Activated naive CD4-positive, alpha-beta T cell treated with anti-CD3 and anti-CD28 coated beads, Interleukin-2, amount 10 ng/mL, durations not matched to agents 7 days and 5 days (primary cell): ENCODE results near the gene PIGU.
"Not testable (repeated sequence)": the region's sequence is repeated elsewhere in the genome, so short reads cannot be mapped to it uniquely, and the experiment has no call there.

ENCODE experiments used
- CTCF ChIA-PET: fragments of 350-600 bp; sonication (Branson Sonifier 250); formaldehyde crosslinking; loops from one replicate; lab custom pipeline; 2021; ENCODE audit warnings: antibody characterized with exemption; lab: Charles Lee
- DNase-seq: peaks from one replicate; pipeline ENCODE4 v3.0.0-alpha.2; 2020
- H3K27ac Mint-ChIP-seq: one replicate; pipeline ENCODE4 v1.8.0; 2021; ENCODE audit warnings: mild to moderate bottlenecking, moderate library complexity, mixed read lengths
- H3K27me3 Mint-ChIP-seq: one replicate; pipeline ENCODE4 v1.8.0; 2021; ENCODE audit warnings: mild to moderate bottlenecking, mixed read lengths
- H3K36me3 Mint-ChIP-seq: one replicate; pipeline ENCODE4 v1.8.0; 2021; ENCODE audit warnings: mixed read lengths
- H3K4me1 Mint-ChIP-seq: one replicate; pipeline ENCODE4 v1.8.0; 2021; ENCODE audit warnings: mixed read lengths
- H3K4me3 Mint-ChIP-seq: one replicate; pipeline ENCODE4 v1.8.0; 2021; ENCODE audit warnings: mild to moderate bottlenecking, moderate library complexity, mixed read lengths
- H3K9me3 Mint-ChIP-seq: one replicate; pipeline ENCODE4 v1.8.0; 2021; ENCODE audit warnings: mixed read lengths

PIGU gene

DNA sequence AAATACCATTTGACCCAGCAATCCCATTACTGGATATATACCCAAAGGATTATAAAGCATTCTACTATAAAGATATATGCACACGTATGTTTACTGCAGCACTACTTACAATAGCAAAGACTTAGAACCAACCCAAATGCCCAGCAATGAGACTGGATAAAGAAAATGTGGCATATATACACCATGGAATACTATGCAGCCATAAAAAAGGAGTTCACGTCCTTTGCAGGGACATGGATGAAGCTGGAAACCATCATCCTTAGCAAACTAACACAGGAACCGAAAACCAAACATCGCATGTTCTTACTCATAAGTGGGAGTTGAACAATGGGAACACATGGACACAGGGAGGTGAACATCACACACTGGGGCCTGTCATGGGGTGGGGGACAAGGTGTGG, 64.9 kb downstream of the PIGU start:
- H3K27me3 Mint-ChIP-seq, CTCF ChIA-PET: not testable (repeated sequence)
- H3K36me3 Mint-ChIP-seq = peaks cover 34% of the 10 kb centered on the region

DNA sequence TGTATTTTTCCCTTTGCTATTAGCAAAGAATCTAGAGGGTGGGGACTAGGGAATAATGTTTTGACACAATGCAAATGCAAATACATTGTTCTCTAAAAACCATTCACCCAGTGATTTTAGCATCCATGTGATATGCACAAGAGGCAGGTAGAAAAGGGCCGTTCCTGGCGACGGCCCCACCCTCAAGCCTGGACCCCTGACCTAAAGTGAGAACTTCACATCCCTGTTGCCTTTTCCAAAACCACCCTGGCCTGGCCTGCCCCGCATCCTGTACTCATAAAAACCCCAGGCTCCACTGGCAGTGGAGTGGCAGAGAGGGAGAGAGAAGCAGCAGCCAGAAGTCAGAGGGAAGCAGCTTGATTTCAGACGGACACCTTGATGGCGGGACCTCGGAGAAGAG, 69.8 kb downstream of the PIGU start:
- CTCF ChIA-PET = no interaction called here
- DNase-seq = no peak
- H3K36me3 Mint-ChIP-seq = peaks cover 8% of the 10 kb centered on the region
- H3K27me3 Mint-ChIP-seq = no peaks in the 10 kb centered on the region
- no peak overlapping the region for H3K4me3 Mint-ChIP-seq
- no peaks in the 10 kb centered on the region for H3K4me1 Mint-ChIP-seq
- H3K27ac Mint-ChIP-seq = no peak overlapping the region
- peaks cover 1% of the 10 kb centered on the region for H3K9me3 Mint-ChIP-seq

More for the DNA sequence above, 64.9 kb downstream of the PIGU start:
- H3K4me3 Mint-ChIP-seq, H3K27ac Mint-ChIP-seq, H3K9me3 Mint-ChIP-seq, DNase-seq, H3K4me1 Mint-ChIP-seq: not testable (repeated sequence)

DNA sequence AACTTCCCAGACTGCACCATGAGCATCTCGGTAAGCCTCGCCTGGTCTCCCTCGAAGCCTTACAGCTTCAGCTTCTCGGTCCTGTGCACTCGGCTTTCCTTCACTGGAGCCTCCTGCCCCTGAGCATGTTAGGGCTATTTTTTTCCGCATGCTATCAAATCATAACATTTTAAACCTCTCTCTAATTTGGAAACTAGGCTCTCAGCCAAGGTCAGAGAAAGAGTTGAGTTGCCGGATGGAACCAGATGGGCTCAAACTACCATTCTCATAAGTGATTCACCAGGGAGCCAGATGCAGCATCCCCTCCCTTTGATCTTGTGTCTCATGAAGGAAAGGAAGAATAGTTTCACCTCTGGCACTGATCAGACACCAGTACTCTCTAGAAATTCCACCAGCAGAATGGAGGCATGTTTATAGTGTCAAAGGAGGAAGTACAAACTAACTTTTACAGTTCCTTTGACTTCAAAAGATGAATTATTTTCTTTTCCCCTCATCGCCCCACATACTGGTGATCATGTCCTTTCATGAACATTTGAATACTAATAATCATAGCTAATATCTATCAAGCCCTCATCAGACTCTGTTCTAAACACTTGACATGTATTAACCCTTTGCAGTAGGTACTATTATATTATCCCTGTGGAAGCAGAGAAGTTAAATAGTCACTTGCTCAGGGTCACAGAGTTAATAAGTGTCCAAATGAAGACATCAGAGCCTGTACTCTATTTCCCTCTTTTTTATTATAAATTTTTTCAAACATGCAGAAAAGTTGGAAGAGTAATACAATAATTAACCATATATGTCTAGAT, 71.7 kb downstream of the PIGU start:
- H3K4me3 Mint-ChIP-seq = no peak overlapping the region
- H3K9me3 Mint-ChIP-seq = no peaks in the 10 kb centered on the region
- peaks cover 8% of the 10 kb centered on the region for H3K4me1 Mint-ChIP-seq
- peaks cover 3% of the 10 kb centered on the region for H3K36me3 Mint-ChIP-seq
- CTCF ChIA-PET = no interaction called here
- no peak overlapping the region for H3K27ac Mint-ChIP-seq
- no peak for DNase-seq
- no peaks in the 10 kb centered on the region for H3K27me3 Mint-ChIP-seq

DNA sequence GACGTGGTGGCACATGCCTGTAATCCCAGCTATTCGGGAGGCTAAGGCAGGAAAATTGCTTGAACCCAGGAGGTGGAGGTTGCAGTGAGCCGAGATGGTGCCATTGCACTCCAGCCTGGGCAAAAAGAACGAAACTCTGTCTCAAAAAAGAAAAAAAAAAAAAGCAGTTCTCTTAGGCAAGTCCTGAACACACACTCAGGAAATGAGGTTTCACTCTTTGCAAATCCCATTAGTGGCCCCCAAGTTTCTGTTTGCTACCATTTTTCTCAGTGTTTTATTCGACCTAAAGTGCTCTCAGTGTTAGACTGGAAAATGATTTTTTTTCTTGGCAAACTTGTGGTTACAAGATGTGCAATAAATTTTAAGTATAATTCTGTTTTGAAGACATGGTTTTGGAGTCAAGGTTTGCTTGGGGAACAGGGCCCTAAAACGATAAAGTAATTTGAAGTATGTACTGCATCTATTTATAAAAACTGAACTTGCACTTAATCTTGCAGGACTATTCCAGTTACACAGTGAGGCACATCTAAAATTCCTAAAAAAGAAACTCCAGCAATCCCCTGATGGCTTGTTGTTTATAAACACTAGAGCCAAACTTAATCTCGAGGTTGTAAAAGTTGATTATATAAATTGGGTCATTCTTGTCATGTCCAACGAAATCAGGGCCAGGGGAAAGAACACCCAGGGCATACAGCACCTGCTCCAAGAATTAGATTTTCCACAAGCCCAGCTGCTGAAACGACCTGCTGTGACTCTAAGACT, 75.8 kb downstream of the PIGU start:
- no peaks in the 10 kb centered on the region for H3K36me3 Mint-ChIP-seq
- H3K9me3 Mint-ChIP-seq = no peaks in the 10 kb centered on the region
- H3K4me3 Mint-ChIP-seq = no peak overlapping the region
- CTCF ChIA-PET = no interaction called here
- H3K4me1 Mint-ChIP-seq = peaks cover 9% of the 10 kb centered on the region
- H3K27me3 Mint-ChIP-seq = no peaks in the 10 kb centered on the region
- no peak overlapping the region for H3K27ac Mint-ChIP-seq
- no peak for DNase-seq

DNA sequence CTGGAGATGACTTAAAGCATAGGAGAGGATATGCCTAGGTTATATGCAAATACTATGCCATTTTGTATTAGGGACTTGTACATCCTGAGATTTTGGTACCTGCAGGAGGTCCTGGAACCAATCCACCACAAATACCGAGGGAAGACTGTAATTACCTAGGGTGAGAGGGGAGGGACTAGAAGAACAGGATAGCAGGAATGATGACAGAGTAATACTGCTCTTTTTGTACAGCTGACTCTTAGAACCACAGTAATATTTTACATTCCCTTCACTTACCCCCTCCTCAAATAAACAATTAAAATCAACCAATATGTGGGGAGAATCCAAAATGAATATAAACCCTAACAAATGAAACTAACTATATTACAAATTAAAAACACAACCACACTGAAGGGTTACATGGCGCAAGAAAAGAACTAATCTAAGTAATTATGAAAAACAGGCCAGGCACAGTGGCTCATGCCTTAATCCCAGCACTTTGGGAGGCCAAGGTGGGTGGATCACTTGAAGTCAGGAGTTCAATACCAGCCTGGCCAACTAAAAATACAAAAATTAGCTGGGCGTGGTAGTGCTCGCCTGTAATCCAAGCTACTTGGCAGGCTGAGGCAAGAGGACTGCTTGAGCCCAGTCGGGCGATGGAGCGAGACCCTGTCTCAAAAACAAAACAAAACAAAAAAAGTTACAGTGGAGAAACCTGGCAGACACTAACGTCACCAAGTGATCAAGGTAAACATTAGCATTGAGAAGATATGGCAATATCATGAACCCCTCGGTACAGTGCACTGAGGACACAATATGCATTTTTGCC, 81.3 kb downstream of the PIGU start:
- CTCF ChIA-PET = no interaction called here
- DNase-seq = no peak
- H3K36me3 Mint-ChIP-seq = no peaks in the 10 kb centered on the region
- H3K27me3 Mint-ChIP-seq = no peaks in the 10 kb centered on the region
- H3K9me3 Mint-ChIP-seq = no peaks in the 10 kb centered on the region
- H3K4me3 Mint-ChIP-seq = no peak overlapping the region
- no peak overlapping the region for H3K27ac Mint-ChIP-seq
- H3K4me1 Mint-ChIP-seq = peaks cover 3% of the 10 kb centered on the region

DNA sequence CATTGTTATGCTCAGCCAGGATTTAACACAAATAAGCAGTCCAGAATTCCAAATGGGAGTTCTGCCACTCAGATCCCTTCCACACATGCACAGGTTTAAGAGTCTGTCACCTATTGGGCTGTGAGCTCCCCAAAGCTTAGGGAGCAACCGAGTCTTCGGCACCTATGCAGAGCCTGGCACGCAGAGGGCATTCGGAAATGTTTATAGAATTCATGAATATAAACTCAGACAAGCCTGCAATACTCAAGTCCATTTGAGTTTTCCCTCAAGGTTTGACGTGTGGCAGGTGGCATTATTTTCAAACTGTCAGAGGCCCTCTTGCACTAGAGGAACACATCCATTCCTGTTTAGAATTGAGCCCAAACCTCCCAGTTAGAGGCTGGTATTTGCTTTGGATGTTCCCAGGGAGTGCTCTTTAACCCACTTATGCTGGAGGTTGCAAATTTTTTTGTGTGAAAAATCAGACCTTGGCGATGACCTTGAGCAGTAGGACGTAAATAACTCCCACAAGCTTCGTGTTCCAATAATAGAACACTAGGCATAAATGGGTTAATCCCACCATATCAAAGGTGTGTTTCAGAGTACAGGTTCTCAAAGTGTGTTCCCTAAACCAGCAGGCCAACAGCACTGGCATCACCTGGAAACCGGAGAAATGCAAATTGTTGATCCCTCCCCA, 90.3 kb downstream of the PIGU start:
- H3K9me3 Mint-ChIP-seq = no peaks in the 10 kb centered on the region
- H3K27me3 Mint-ChIP-seq = no peaks in the 10 kb centered on the region
- no peak for DNase-seq
- CTCF ChIA-PET = interaction anchor here (0.5 to 0.6 kb wide), 3 partner anchors 72 to 220 kb away, joined by 3 read pairs; no protein-coding TSS in a partner anchor
- H3K27ac Mint-ChIP-seq = no peak overlapping the region
- H3K4me3 Mint-ChIP-seq = no peak overlapping the region
- H3K36me3 Mint-ChIP-seq = peaks cover 3% of the 10 kb centered on the region
- H3K4me1 Mint-ChIP-seq = peaks cover 4% of the 10 kb centered on the region

DNA sequence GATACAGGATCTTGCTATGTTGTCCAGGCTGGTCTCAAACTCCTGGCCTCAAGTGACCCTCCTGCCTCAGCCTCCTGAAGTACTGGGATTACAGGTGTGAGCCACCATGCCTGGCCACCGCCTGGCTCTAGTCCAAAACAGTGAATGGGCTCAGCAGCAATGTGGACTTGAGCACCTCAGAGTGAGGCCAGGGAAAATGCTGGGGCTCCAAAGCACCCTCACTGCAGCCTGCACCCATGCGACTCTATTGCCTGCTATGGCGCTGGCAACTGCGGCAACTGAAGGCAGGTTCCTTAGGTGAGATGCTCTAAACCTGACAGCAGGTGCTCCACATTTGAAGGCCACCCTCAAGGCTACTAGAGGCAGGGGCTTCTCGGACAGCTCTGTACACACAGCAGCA, 91.9 kb downstream of the PIGU start:
- DNase-seq = no peak
- Mint-ChIP-seq H3K36me3 (peaks cover 17% of the 10 kb centered on the region), H3K4me1 (peaks cover 18% of the 10 kb centered on the region), H3K27me3 (no peaks in the 10 kb centered on the region), H3K27ac (no peak overlapping the region), H3K9me3 (peaks cover 3% of the 10 kb centered on the region), H3K4me3 (no peak overlapping the region)
- CTCF ChIA-PET = no interaction called here

DNA sequence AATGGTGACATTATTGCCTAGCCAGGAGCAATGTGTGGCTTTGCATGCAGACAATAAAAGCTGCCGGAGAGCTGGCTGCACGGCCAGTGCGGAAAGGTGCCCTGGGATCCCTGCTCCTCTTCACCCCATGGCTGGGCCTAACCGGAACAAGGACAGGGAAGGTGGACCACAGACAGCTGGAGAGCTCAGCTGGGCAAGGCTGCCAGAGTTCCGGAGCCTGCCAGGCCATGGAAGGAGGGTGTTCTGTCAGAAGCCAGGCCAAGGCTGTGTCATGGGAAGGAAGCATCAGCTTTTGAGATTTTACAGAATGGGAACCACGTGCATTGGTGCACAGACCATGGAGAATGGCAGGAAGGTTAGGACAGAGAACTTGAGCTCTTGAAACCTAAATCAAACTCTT, 93.3 kb downstream of the PIGU start:
- H3K27ac Mint-ChIP-seq = no peak overlapping the region
- no peak overlapping the region for H3K4me3 Mint-ChIP-seq
- no peaks in the 10 kb centered on the region for H3K27me3 Mint-ChIP-seq
- CTCF ChIA-PET = no interaction called here
- H3K36me3 Mint-ChIP-seq = peaks cover 21% of the 10 kb centered on the region
- H3K4me1 Mint-ChIP-seq = peaks cover 30% of the 10 kb centered on the region
- peaks cover 3% of the 10 kb centered on the region for H3K9me3 Mint-ChIP-seq
- DNase-seq = no peak

DNA sequence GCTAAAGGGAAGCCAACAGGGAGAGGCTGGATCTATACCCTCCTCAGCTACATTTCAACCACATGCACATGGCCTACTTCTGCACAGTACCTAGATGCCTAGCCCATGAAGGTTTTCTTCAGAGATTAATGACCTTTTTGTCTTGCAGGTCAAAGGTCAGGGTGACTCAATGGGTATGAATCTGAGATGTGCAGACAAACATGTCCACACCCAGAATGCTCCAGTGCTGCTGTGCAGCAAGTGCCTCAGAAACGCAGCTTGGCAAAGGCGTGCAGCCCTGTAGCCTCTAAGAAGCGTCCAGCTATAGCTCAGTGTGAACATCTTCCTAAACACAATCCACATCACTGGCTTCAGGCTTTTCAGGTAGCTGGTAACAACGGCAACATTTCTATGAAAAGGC, 94.0 kb downstream of the PIGU start:
- CTCF ChIA-PET = no interaction called here

DNA sequence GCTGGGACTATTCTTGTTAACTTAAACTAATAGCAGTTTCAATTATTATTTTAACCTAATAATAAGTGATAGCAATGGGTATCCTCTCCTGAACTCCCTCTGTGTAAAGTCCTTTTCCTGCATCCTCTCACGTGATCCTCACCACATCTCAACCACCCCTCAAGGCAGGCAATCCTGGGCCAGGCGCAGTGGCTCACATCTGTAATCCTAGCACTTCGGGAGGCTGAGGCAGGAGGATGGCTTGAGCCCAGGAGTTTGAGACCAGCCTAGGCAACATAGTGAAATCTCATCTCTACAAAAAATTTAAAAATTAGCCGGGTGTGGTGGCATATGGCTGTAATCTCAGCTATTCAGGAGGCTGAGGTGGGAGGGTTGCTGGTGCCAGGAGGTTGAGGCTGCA, 94.7 kb downstream of the PIGU start:
- peak overlapping the region; percentile 56 for H3K27ac Mint-ChIP-seq
- CTCF ChIA-PET = no interaction called here
- H3K27me3 Mint-ChIP-seq = no peaks in the 10 kb centered on the region
- peaks cover 33% of the 10 kb centered on the region for H3K4me1 Mint-ChIP-seq
- H3K36me3 Mint-ChIP-seq = peaks cover 21% of the 10 kb centered on the region
- peaks cover 3% of the 10 kb centered on the region for H3K9me3 Mint-ChIP-seq
- no peak overlapping the region for H3K4me3 Mint-ChIP-seq
- no peak for DNase-seq

More for the DNA sequence above, 94.0 kb downstream of the PIGU start:
- peaks cover 3% of the 10 kb centered on the region for H3K9me3 Mint-ChIP-seq
- H3K4me3 Mint-ChIP-seq = no peak overlapping the region
- peak overlapping the region; percentile 4 for H3K27ac Mint-ChIP-seq
- H3K27me3 Mint-ChIP-seq = no peaks in the 10 kb centered on the region
- peaks cover 24% of the 10 kb centered on the region for H3K36me3 Mint-ChIP-seq
- DNase-seq = no peak
- H3K4me1 Mint-ChIP-seq = peaks cover 33% of the 10 kb centered on the region

DNA sequence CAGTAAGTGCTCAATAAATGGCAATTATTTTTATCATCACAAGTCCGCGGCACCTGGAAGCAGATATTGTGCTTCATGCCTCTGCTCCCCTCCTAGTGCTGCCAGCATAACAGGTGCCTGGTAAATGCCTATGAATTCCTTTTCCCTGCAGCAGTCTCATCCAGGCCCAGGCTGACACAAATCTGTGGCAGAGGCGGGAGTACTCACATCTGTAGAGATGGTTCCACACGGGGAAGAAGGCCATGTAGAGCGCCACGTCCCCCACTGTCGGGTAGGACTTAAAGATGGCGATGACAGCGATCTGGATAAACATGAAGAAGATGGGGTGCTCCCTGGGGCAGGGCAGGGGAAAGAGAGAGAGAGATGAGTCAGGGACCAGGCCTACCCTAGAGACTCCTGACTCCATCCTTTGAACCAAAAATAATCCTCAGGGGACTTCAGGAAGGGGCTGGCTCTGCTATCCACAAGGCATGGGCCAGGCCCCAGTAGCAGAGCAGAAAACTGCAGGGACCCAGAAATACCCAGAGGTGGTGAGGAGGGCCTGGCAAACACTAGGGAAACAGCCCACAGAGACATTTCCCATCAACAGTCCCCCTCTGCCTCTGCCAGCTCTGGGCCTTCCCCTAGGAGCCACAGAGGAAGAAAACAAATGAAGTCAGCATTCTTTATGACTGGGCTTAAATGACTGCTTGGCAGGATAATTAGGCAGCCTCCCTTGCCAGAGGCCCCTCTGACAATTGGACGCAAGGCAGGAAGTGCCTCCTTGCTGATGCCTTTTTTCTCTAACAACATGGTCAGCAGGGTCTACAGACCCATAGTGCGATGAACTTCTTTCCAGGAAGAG, 95.3 kb downstream of the PIGU start:
- Mint-ChIP-seq H3K36me3 (peaks cover 21% of the 10 kb centered on the region), H3K4me3 (no peak overlapping the region), H3K9me3 (peaks cover 3% of the 10 kb centered on the region), H3K27me3 (no peaks in the 10 kb centered on the region), H3K27ac (peak overlapping the region; percentile 93), H3K4me1 (peaks cover 33% of the 10 kb centered on the region)
- no peak for DNase-seq
- CTCF ChIA-PET = interaction anchor here (1.3 kb wide), 1 partner anchor 269 kb away, joined by 3 read pairs; no protein-coding TSS in a partner anchor

DNA sequence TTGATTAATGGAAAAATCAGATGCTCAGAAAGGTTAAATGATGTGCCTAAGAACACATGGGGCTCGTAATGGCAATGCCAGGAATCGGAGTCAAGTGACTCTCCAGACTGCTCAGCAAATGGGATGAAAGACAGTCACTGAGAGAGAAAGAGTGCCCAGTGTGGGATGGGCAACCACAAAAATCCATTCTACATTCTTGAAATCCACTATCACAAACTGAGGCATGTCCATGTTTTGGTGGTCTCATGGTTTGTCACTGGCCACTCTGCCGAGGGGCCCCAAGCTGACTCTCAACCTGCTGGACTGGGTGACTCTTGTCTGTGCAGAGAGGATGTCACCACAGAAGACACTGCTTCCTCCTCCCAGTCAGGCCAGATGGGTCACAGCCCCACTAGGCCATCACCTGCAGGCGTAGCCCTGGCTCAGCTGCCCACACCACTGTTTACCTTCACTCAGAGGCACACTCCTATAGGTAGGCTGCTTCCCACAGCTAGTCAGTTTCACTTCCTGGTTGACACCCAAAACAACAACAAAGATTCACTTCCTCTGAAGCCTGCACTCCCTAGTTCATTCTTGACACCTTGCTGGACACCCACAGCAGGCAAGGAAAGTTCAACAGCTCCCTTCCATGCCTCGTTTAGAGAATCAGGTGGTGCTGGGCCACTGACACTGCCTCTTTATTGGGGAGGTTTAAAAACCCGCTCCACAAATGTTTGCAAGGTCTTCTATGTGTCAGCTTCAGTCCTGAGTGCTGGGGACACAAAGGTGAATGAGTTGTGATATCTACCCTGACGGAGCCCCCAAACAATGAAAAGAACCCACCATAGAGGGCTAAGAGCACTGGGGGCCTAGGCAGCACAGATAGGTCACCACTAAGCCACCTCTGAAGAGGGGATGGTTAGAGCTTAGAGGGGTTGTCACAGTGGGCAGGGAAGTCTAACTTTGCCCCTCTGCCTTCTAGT, 96.6 kb downstream of the PIGU start:
- peaks cover 3% of the 10 kb centered on the region for H3K9me3 Mint-ChIP-seq

More for the DNA sequence above, 96.6 kb downstream of the PIGU start:
- CTCF ChIA-PET = interaction anchor here (0.6 to 1.3 kb wide), 3 partner anchors 9 to 267 kb away, joined by 3 read pairs; no protein-coding TSS in a partner anchor
- H3K36me3 Mint-ChIP-seq = peaks cover 21% of the 10 kb centered on the region
- no peaks in the 10 kb centered on the region for H3K27me3 Mint-ChIP-seq
- H3K4me3 Mint-ChIP-seq = no peak overlapping the region
- peak overlapping the region; percentile 93 for H3K27ac Mint-ChIP-seq
- H3K4me1 Mint-ChIP-seq = peaks cover 33% of the 10 kb centered on the region
- DNase-seq = peak; percentile 62
